ENCODE data around the gene STXBP5.

- no peak for TF ChIP-seq EZH2 (IDR thresholded peaks at IDR 0.05; ENCODE audit: borderline replicate concordance)
- no peak for TF ChIP-seq CTCF (IDR thresholded peaks at IDR 0.05; ENCODE audit: poor library complexity)
- TF ChIP-seq EZH2phosphoT487 (IDR thresholded peaks at IDR 0.05; ENCODE audit: low read depth, severe bottlenecking, unreplicated experiment), result no peak
These were observed 26.9 kb upstream of the STXBP5 start for GRCh38 chr6:147177286-147177685.

Measured in hepatocyte (in vitro differentiated cells).